T-helper 1 cell (primary cell): Measurements from ENCODE around the gene CDH23.

Experiments
- DNase-seq, 5 donors: peaks; one replicate each; pipeline ENCODE4 v3.0.0-alpha.2; 2012 to 2020

Gene CDH23

DNA sequence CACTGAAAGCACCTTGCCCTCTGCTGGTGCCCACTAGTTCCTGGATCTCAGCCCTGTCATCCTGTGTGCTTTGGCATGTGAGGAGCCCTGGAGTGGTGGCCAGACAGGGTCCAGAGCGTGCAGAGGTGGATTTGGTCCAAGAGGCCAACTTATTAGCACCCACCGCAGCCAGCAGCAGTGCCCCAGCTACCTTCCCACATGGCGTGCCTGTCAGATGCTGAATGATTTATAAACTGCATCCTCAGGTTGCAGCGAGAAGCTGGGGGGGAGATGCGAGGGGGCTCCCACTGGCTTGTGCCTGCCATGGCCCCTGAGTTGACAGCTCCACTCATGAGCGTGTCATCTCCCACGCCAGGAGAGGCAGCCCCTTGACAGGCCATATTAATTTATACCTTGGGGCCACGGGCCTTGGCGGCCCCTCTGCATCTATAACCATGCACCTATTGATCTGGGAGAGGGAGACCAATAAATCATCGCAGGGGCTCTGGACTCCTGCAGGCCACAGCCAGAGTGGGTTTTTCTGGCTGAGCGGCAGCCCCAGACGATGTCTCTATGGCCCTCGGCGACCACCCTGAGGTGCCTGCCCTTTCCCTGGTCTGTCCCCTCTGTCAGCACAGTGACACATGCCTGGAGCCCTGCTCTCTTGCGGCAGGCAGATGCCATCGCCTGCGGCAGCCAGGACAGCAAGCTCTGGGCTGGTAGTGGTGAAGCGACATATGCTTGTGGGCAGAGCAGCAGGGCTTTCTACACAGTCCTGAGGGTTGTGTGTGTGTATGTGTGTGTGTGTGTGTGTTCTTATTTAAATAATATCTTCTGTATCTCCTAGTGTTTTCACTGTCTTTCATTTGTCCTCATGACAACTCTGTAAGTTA, 120.8 kb downstream of the CDH23 start:
- no peak for DNase-seq

DNA sequence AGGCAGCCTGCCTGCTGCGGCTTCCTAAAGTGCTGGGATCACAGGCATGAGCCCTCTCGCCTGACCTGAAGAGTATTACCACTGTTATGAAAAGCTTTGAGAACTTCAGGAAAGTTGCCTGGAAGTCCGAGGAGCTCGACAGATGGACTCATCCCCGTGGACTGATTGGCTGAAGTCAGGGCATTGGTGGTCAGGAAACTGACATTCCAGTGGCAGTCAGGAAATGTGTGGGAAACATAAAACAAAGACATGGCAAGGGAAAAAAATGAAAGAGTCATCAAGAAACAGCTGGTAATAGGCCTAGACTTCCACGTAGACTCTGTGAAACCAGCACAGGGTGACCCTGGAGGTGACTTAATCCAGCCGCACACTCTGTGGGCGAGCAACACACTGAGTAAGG, 123.3 kb downstream of the CDH23 start:
- no peak for DNase-seq

- DNase-seq = no peak
Observed at GRCh38 chr10:71521504-71522441, 125.1 kb downstream of the CDH23 start.

DNA sequence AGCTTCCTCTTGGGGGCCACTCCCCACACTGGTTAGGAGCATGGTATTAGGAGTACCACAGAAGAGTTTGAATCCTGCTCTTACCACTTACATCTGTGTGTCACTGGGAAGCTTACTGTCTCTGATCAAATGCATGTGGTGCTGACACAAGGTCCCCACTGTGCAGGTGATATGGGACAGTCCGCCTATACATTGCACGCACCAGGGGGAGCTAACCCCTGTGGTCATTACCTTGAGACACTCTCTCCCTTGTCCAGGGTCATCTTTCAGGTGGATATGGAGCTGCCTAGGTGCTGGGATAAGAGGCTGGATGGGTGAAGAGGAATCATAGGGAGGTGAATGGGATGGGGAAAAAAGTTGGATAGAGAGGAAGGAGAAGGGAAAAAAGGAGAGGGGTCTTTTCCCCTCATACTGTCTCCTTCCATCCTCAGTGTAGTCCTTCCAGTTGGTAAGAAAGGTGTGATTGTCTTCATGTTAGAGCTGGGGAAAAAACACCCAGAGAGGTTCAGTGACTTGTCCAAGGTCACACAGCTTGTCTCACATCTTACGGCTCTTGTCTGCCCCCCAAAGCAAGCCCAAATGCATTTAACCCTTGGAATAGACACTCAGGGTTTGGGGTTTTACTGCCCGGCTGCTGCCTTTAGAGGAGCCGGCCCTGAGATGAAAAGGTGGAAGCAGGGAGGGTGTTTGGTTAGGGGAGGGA, 125.9 kb downstream of the CDH23 start:
- no peak for DNase-seq

GRCh38 chr10:71523756-71524155, 127.0 kb downstream of the CDH23 start:
- DNase-seq = no peak

GRCh38 chr10:71525092-71525491, 128.4 kb downstream of the CDH23 start:
- DNase-seq = no peak

DNA sequence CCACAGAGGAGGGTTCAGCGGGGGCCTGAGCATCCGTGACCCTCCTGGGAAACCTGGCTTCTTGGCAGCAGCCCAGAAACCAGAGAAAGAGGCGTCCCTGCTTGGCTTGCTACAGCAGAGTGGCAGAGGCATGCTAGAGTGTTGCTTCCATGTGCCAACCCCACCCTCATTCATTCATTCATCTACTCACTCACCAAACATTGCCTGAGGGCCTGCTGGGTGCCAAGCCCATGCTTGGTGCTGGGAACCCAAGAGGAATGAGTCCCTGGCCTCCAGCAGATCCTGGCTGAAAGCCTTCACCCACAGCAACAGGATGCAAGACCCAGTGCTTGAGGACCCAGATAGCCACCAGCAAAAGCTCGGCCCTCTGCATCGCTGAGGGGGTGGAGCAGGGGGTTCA, 129.0 kb downstream of the CDH23 start:
- no peak for DNase-seq

- DNase-seq = no peak
Observed at GRCh38 chr10:71526653-71527052, 129.9 kb downstream of the CDH23 start.

- DNase-seq = no peak
Observed at GRCh38 chr10:71527135-71527534, 130.4 kb downstream of the CDH23 start.

DNA sequence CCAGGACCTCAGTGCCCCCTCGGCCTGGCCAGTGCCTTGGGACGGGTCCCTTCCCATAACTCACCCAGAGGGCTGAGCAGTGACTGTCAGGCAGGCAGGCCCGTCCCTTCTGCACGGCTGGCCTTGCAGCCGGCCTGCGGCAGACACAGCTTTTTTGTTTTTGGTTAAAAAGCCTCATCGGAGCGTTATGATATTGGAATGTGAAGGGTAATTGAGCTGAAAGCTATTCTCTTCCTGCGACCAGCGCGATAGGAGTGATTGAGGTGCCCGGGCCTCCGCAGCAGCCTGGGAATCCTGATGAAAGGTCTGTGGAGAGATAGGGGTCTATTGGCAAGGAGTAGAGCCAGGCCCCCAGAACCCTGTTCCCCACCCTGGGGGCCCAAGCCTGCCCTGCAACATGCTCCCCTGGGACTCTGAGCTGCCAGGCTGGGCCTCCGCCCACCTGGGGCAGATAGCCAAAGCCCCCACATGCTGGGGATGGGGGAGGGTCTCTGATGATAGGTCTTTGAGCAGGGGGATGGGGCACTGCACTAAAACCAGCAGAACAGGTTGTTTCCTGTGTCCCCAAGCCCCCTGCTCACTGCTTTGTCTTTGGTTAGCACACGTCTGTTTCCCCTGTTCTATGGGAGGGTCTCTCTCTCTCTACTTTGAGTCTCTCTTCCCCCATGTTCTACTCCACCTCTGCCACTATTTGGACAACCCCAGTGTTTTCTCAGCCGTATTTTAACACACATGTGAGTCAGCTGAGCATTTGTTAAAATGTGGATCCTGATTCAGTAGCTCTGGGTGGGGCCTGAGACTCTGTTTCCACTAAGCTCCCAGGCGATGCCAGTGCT, 131.9 kb downstream of the CDH23 start:
- no peak for DNase-seq

GRCh38 chr10:71529207-71529827, 132.6 kb downstream of the CDH23 start:
- no peak for DNase-seq

DNA sequence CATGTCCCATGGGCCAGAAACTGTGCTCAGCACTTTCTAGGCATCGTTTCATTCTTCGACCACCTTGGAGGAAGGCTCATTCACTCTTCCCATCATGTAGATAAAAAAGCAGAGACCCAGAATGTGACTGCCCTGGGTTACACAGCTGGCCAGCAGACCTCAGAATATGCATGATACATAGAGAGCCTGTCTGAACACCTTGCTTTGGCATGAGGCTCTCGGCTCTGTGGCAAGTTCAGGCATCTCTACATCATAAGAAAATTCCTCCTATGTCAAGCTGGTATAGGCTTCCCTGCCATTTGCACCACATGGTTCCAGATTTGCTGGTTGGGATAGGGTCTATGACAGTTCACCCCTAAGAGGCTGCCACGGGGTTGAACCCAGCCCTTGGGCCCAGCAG, 134.1 kb downstream of the CDH23 start:
- no peak for DNase-seq

DNA sequence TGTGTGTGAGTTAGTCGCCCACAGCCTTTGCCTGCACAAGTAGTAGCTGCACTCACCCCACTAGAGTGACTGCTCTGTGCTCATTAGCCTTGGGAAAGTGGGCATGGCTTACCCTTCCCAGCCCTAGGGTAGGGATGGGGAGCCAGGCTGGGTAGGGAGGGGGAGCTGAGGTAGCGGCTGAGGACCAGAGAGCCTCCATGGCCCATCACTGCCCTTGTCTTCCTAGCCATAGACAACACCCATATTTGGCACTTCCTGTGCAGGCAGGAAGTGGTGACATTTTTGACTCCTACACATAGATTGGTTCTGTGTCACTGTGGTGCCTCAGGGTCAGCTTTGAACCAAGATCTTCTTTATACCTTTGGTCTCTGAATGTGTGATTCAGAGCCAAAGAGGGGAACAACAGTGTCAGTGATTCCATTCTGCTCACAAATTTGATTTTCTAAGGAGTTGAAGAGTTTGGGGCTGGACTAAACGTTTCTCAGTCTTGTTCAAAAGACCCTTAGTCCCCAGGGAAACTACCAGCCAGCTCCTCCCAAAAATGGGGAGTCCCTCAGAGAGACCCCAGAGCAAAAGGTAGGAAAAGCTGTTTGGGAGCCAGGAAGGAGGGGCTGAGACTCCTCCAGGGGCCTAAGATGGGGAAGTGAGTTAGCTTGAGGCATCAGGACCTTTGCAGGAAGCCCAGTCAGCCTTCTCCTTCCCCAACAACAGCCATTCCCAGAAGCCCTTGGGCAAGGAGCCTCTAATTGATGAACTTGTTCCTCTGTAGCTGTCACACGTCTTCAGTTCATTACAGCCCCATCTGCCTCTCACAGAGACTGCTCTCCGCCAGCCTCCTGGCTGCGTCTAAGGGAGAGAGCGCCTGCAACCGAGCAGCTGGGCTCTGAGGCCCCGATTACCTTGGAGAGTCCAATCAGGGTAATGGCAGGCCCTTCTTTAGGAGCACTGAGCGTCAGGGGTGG, 135.0 kb downstream of the CDH23 start:
- peak in 1 of 5 donors; percentile 39 for DNase-seq

DNA sequence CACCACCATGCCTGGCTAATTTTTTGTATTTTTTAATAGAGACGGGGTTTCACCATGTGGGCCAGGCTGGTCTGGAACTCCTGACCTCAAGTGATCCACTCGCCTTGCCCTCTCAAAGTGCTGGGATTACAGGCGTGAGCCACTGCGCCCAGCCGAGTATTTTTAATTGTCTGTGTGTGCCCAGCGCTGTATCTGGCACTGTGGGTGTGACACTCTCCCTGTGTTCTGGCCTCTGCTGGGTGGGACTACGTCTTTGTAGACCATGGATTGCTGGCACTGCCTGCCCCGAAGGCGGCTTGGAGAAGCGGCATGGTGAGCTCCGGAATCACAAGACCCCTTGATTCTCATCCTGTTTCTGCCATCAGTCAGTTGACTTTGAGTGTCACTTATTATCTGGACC, 136.2 kb downstream of the CDH23 start:
- DNase-seq = no peak

DNA sequence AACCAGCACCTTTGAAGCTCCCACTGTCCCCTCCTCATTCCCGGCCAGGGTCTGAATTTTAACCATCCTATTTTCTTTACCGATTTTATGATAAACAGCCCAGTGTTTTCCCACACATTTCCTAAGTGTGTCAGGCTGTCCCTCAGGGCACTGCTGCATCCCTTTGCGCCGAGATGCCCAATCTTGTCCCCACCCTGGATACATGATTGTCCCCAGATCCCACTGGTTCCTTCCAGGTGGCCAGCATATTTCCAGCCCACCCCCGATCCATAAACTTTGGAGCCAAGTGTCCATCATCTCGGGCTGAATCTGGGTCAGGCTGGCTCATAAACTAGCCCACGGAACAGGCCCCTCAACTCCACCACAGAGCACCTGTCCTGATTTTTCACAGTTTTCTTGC, 137.2 kb downstream of the CDH23 start:
- no peak for DNase-seq

DNA sequence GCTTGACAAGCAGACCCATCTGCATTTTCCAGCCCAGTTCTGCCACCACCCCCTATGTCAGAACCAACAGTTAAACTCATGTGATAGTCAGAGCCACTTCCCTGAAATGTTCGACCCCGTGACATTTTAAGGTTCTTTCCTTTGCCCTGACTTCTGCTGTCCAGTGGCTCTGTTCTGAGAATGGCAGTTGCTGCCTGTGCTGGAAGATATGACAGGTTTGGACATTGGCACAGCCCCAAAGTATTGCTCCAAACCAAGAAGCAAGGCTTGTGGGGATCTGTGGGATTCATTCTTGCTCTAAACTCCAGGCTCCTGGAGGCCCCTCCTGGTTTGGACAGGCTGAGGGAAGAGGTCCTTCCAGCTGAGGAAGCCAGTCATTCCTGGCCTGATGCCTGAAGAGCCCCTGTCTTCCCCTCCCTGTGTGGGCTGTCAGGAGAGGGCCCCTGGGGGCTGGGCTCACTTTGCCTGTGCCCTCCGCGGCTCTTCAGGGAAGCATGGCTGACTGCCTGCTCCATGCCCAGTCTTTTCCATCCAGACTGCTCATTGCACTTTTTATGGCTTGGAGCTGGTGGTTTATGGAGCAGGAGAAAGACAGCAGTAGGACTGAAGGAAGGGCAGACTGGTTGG, 138.0 kb downstream of the CDH23 start:
- no peak for DNase-seq

- DNase-seq = no peak
Observed at GRCh38 chr10:71536332-71536731, 139.6 kb downstream of the CDH23 start.

DNA sequence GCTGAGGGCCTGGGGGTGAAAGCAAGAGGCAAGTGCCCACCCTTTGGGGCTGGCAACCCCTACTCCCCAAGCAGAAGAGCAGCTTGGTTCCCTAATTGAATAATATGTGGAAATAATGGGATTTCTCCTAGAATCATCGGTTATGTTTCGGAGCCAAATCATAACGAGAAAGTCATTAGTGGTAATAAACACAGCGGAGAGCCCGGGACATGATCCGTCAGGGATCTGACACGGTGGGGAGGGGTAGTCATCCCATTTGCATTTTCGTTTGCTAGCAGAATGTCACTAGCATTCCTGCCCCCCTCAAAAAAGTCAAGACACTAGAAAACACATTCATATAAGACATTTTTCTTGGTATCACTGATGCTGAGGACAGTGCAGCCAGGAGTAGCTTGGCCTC, 140.4 kb downstream of the CDH23 start:
- no peak for DNase-seq

- no peak for DNase-seq
Observed at GRCh38 chr10:71537681-71538080, 141.0 kb downstream of the CDH23 start.
